ENCODE results near the gene TOR4A.

Gene TOR4A

DNA sequence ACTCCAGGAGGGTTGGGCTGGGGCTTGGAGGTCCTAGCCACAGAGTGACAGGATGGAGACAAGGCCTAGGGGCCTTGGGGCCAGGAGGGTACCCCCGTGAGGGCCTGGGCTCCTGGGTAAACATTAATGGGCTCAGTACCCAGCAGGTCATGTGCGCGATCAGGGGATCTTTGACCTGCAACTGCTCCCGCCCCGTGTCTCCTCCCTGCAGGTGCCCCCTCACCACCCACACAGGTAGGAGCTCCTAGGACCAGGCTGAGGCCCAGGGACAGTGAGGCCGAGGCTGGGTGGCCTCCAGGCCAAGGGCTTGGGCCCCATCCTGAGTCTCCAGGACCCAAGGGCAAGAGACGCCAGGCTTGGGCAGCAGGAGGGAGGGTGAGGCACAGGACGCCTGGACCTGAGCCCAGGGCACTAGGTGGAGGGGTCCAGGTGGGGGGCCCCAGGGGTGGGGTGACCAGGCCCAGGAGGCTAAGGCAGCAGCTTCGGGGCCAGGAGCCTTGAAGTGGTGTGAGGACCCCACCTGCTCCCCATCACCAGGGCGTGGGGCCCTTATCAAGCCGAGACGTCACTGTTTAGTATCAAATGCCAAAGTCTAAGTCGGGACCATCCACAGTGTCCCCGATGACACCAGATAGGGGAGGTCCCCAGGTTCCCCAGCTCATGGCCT, 46.7 kb upstream of the TOR4A start, which contains the start of gene SLC34A3:
TSS of gene SLC34A3 (plus strand) at position 197 of the 667 bp plus-strand sequence. CDS start 802 bp downstream, outside the sequence.
- DNase-seq (ENCODE audit: low read depth, low spot score): no peak
- ChIA-PET POLR2A (interaction anchor here (1.5 kb wide), 1 partner anchor 10 kb away, joined by 8 read pairs; the partner anchor contains the start of gene TUBB4B), CTCF (interaction anchor here (0.8 to 1.5 kb wide), 3 partner anchors 9 to 184 kb away, joined by 3 to 5 read pairs (median 3); no protein-coding TSS in a partner anchor)
- no peak within 1 kb of the TSS for H3K4me3 ChIP-seq (ENCODE audit: low read depth, low read length)
- no peak for TF ChIP-seq CTCF (IDR thresholded peaks at IDR 0.05; ENCODE audit: insufficient read depth, low read length, missing control alignments)

DNA sequence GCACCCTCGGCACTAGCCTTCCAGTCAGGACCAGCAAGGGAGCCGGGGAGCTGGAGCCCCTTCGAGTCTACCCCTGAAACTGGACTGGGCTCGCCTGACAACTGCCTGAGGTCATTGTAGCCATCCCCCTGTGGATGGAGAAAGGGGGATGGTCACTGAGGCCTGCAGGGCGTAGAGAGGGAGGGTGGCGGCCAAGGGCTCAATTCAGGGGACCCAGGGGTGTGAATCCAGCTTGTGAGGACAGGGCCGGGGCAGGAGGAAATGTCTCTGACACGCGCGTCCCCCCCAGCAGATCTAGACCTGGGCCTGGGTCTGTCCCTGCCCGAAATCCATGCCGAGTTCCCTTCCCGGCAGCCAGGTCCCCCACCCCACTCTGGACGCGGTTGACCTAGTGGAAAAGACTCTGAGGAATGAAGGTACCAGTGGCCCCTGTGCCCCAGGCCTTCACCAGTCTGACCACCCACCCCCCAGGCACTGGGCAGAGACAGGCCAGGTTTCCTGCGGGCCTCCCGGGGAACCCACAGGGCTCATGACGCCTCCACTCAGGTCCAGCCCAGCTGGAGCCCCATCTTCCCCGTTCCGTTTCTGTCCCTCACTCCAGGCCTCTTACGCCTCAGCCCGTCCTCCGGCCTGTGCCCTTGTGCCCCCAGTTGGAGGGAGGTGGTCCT, 46.0 kb upstream of the TOR4A start:
- ChIA-PET POLR2A (interaction anchor here (1.5 kb wide), 1 partner anchor 9 kb away, joined by 8 read pairs; the partner anchor contains the start of gene TUBB4B), CTCF (interaction anchor here (0.8 to 1.5 kb wide), 3 partner anchors 9 to 185 kb away, joined by 3 to 5 read pairs (median 3); no protein-coding TSS in a partner anchor)
- TF ChIP-seq CTCF (IDR thresholded peaks at IDR 0.05; ENCODE audit: insufficient read depth, low read length, missing control alignments): no peak
- no peak for DNase-seq (ENCODE audit: low read depth, low spot score)
- H3K4me3 ChIP-seq (ENCODE audit: low read depth, low read length): no peak overlapping the region

DNA sequence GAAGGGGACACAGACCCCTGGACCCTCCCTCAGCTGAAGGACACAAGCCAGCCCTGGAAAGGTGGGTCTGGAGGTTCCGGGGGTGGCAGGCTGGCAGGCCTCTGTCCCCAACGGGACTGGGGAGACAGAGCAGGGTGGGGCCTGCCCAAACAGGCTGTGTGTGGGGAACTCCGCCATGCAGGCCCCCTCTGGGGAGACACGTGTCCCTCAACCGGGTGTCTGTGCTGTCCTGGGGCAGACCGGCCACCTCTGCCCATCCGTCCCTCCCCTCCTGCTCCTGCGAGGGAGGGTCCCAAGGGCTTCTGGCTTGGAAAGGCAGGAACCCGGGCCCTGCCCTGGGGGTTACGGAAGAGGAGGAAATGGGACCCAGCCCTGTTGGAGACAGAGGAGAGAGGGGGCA, 45.4 kb upstream of the TOR4A start:
- TF ChIP-seq CTCF (IDR thresholded peaks at IDR 0.05; ENCODE audit: insufficient read depth, low read length, missing control alignments): no peak
- DNase-seq (ENCODE audit: low read depth, low spot score): no peak
- H3K4me3 ChIP-seq (ENCODE audit: low read depth, low read length): no peak overlapping the region
- POLR2A ChIA-PET: no interaction called here
- CTCF ChIA-PET: interaction anchor here (1.5 kb wide), 1 partner anchor 185 kb away, joined by 3 read pairs; no protein-coding TSS in a partner anchor

- no peak for DNase-seq (ENCODE audit: low read depth, low spot score)
- no peak overlapping the region for H3K4me3 ChIP-seq (ENCODE audit: low read depth, low read length)
- TF ChIP-seq CTCF (IDR thresholded peaks at IDR 0.05; ENCODE audit: insufficient read depth, low read length, missing control alignments): no peak
- POLR2A ChIA-PET: interaction anchor here (0.6 kb wide), 1 partner anchor 174 kb away, joined by 3 read pairs; no protein-coding TSS in a partner anchor
- CTCF ChIA-PET: interaction anchor here (1.5 kb wide), 1 partner anchor 186 kb away, joined by 3 read pairs; no protein-coding TSS in a partner anchor
Observed at GRCh38 chr9:137232510-137232909, 45.0 kb upstream of the TOR4A start.

DNA sequence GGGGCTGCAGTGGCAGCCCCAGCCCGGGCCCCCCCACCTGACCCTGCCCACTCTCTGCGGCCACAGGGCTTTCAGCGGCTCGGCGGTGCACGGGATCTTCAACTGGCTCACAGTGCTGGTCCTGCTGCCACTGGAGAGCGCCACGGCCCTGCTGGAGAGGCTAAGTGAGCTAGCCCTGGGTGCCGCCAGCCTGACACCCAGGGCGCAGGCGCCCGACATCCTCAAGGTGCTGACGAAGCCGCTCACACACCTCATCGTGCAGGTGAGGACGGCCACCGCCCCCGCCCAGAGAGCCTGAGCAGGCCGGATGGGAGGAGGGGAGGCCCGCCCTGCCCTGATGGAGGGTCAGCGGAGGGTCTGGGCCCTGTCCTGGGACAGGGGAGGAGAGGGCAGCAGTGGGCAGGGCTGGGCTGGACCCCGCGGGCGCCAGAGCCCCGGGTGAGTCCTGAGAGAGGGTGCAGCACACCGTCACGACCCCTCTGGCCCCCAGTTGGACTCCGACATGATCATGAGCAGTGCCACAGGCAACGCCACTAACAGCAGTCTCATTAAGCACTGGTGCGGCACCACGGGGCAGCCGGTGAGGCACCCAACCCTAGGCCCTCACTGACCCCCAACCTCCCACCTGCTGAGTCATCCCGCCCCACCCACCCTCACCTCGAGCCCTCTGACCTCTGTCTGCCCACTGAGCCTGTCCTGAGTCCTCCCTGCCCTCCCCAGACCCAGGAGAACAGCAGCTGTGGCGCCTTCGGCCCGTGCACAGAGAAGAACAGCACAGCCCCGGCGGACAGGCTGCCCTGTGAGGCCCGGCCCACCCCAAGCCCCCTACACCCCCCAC, 44.2 kb upstream of the TOR4A start:
- no peak for DNase-seq (ENCODE audit: low read depth, low spot score)
- ChIA-PET CTCF (interaction anchor here (8.1 kb wide), 1 partner anchor 8 kb away, joined by 139 read pairs; the partner anchor contains the start of genes CYSRT1, RNF208 and RNF224), POLR2A (no interaction called here)
- no peak for TF ChIP-seq CTCF (IDR thresholded peaks at IDR 0.05; ENCODE audit: insufficient read depth, low read length, missing control alignments)
- H3K4me3 ChIP-seq (ENCODE audit: low read depth, low read length): no peak overlapping the region
